K562 (cell line): Measurements from ENCODE around the gene TSPAN15. TPM values are rescaled to one million over a fixed set of nuclear protein-coding genes. Genes with fewer than 3 reads are reported as not detected.
A peak's percentile ranks its signal among the peaks of the same experiment; 100 is the strongest.

Experiments
- ATAC-seq: fragments of 200-7000 bp; cut with Tn5 transposase; 3 replicates; pipeline ENCODE4 v1.9.1; 2020; ENCODE audit warnings: moderate library complexity
- BruUV-seq: library from RNA; stranded (reverse); fragments of 400-500 nt; replicated peaks from 2 replicates; lab custom pipeline; 2021; lab: Mats Ljungman, UMichigan
- CTCF ChIA-PET: fragments of 300-600 bp; formaldehyde crosslinking; extraction: SDS; loops from one replicate; lab custom pipeline; 2021; ENCODE audit warnings: low intra/inter-chr PET ratio; lab: Yijun Ruan, JAX
- POLR2A ChIA-PET: fragments of 300-600, 350-650 bp; sonication (Branson Sonifier 250); formaldehyde crosslinking; extraction: SDS; loops from one replicate; lab custom pipeline; 2021; ENCODE audit warnings: antibody characterized with exemption, inconsistent platforms; lab: Yijun Ruan, JAX
- DNase-seq, 4 experiments: peaks; one replicate each; pipeline versions ENCODE4 v3.0.0 to v3.0.0-alpha.2; 2011 to 2018; ENCODE audit warnings: low spot score in 3 of 4, mixed read lengths in 3 of 4; ENCODE audit errors: extremely low read depth in 1 of 4
- FAIRE-seq: peaks from 2 replicates; lab custom pipeline; 2011; peaks lifted over from hg19 to GRCh38; lab: Jason Lieb, UNC
- H2AFZ ChIP-seq: 2 replicates; pipeline ENCODE4 v1.6.0; 2011; ENCODE audit warnings: low read depth, low read length, control low read depth, inconsistent platforms
- H3K27ac ChIP-seq: fragments of 200-600 bp; 3 replicates; pipeline ENCODE4 v1.8.0; 2011; ENCODE audit warnings: low read depth, mild to moderate bottlenecking, control low read depth, inconsistent platforms, low read length, moderate library complexity, mixed read lengths; ENCODE audit errors: extremely low read depth
- H3K27me3 ChIP-seq, 2 experiments: fragments of 300-600 bp in 1 of 2; 2 replicates in 1 of 2; 3 replicates in 1 of 2; pipeline versions ENCODE4 v1.6.0 to v1.8.0; 2011; ENCODE audit warnings: inconsistent platforms in 2 of 2, low read length in 2 of 2, mild to moderate bottlenecking in 1 of 2, mixed read lengths in 1 of 2, moderate library complexity in 1 of 2; ENCODE audit not compliant: control insufficient read depth in 2 of 2, insufficient read depth in 2 of 2
- H3K36me3 ChIP-seq: fragments of 300-600 bp; 3 replicates; pipeline ENCODE4 v1.8.0; 2011; ENCODE audit warnings: mild to moderate bottlenecking, low read length, inconsistent platforms; ENCODE audit not compliant: control insufficient read depth, insufficient read depth
- H3K4me1 ChIP-seq, 2 experiments: fragments of 200-600 bp in 1 of 2; replicated peaks in 1 of 2; 2 replicates in 1 of 2; 3 replicates in 1 of 2; pipeline versions ENCODE4 v1.5.1 to v1.8.0; 2011; ENCODE audit warnings: inconsistent platforms in 2 of 2, low read length in 2 of 2, mild to moderate bottlenecking in 1 of 2, mixed read lengths in 1 of 2, moderate library complexity in 1 of 2; ENCODE audit not compliant: control insufficient read depth in 2 of 2, insufficient read depth in 2 of 2
- H3K4me2 ChIP-seq: 2 replicates; pipeline ENCODE4 v1.6.1; 2011; ENCODE audit warnings: low read length, control low read depth, inconsistent platforms, mixed read lengths; ENCODE audit not compliant: insufficient read depth
- H3K4me3 ChIP-seq: fragments of 200-600 bp; sonication (generic), shearing (Covaris generic); 2 replicates; pipeline ENCODE4 v1.5.1; 2016; ENCODE audit warnings: control low read depth, inconsistent platforms
- H3K79me2 ChIP-seq: fragments of 200-600 bp; 3 replicates; pipeline ENCODE4 v1.8.0; 2011; ENCODE audit warnings: low read length, inconsistent platforms; ENCODE audit not compliant: control insufficient read depth, insufficient read depth
- H3K9ac ChIP-seq, 2 experiments: 2 replicates each; pipeline versions ENCODE4 v1.6.0 to v1.6.1; 2011; ENCODE audit warnings: low read depth in 2 of 2, low read length in 2 of 2, control low read depth in 1 of 2, inconsistent platforms in 1 of 2, mild to moderate bottlenecking in 1 of 2, mixed read lengths in 1 of 2; ENCODE audit not compliant: insufficient read depth in 1 of 2
- H3K9me1 ChIP-seq: one replicate; pipeline ENCODE4 v1.6.0; 2011; ENCODE audit warnings: inconsistent platforms, mild to moderate bottlenecking, low read length, moderate library complexity; ENCODE audit not compliant: control insufficient read depth, insufficient read depth
- H3K9me3 ChIP-seq: replicated peaks from 2 replicates; pipeline ENCODE4 v1.5.1; 2011; ENCODE audit warnings: low read depth, low read length, inconsistent platforms; ENCODE audit not compliant: control insufficient read depth, insufficient read depth
- H4K20me1 ChIP-seq: replicated peaks from 2 replicates; pipeline ENCODE4 v1.6.1; 2011; ENCODE audit warnings: low read length, inconsistent platforms, mixed read lengths; ENCODE audit not compliant: control insufficient read depth, insufficient read depth
- ASH1L ChIP-seq: fragments of 450-650 bp; IDR thresholded peaks from 2 replicates; pipeline ENCODE4 v1.6.1; 2018; ENCODE audit warnings: borderline replicate concordance, mild to moderate bottlenecking, low read depth; ENCODE audit not compliant: partially characterized antibody
- CEBPB ChIP-seq: fragments of 450-650 bp; IDR thresholded peaks from 2 replicates; pipeline ENCODE4 v1.6.1; 2016; ENCODE audit warnings: missing genetic modification characterization, missing compliant biosample characterization
- CHD7 ChIP-seq: fragments of 200-600 bp; sonication (generic); IDR thresholded peaks from one replicate; pipeline ENCODE4 v1.6.1; 2012; ENCODE audit warnings: mild to moderate bottlenecking, low read depth, low read length, inconsistent platforms
- GATAD2B ChIP-seq: fragments of 450-650 bp; IDR thresholded peaks from 2 replicates; pipeline ENCODE4 v1.6.1; 2017; ENCODE audit warnings: mild to moderate bottlenecking, borderline replicate concordance
- GTF2B ChIP-seq: IDR thresholded peaks from 2 replicates; pipeline ENCODE4 v1.6.1; 2011; ENCODE audit not compliant: insufficient read length; ENCODE audit errors: extremely low read depth
- HNRNPK ChIP-seq: fragments of 200-400 bp; formaldehyde crosslinking; IDR thresholded peaks from one replicate; pipeline ENCODE4 v1.6.1; 2018; ENCODE audit warnings: mild to moderate bottlenecking, low read depth, low read length; ENCODE audit not compliant: poor library complexity, severe bottlenecking
- MTF1 ChIP-seq: fragments of 250-450 bp; sonication (Bioruptor Pico); IDR thresholded peaks from 2 replicates; pipeline ENCODE4 v1.9.0; 2021; ENCODE audit warnings: moderate library complexity, mild to moderate bottlenecking, inconsistent platforms, borderline replicate concordance
- RNF2 ChIP-seq: sonication (generic); IDR thresholded peaks from 2 replicates; pipeline ENCODE4 v1.6.1; 2016
- ZEB2 ChIP-seq: fragments of 450-650 bp; IDR thresholded peaks from 2 replicates; pipeline ENCODE4 v1.6.1; 2016
- ZNF12 ChIP-seq: sonication (generic); formaldehyde crosslinking; IDR thresholded peaks from 2 replicates; pipeline ENCODE4 v1.4.0; 2020; ENCODE audit warnings: mild to moderate bottlenecking, missing genetic modification reagents
- WGBS: fragments of 100-300 bp; shearing (Covaris generic); methylation state at CpG from one replicate; pipeline ENCODE4 v1.1.6; 2016; ENCODE audit warnings: low coverage, mixed read lengths; ENCODE audit not compliant: insufficient coverage; ENCODE audit errors: missing lambda C conversion rate; 5-methylcytosine and 5-hydroxymethylcytosine counted together
- in situ Hi-C: fragments of 300-500 bp; cut with MboI; formaldehyde crosslinking; loops from 4 replicates; pipeline ENCODE4 v1.15.0; 2018; ENCODE audit warnings: inconsistent platforms, mixed read lengths
- intact Hi-C: fragments of 100-400 bp; cut with micrococcal nuclease; formaldehyde crosslinking; loops from 2 replicates; pipeline ENCODE4 v1.14.2; 2022
- polyA plus RNA-seq, 8 experiments: library from polyadenylated mRNA; depleted of rRNA in 4 of 8; stranded (reverse) in 5 of 8; unstranded in 3 of 8; fragments of >200 nt; fragmentation: Nextera tagmentation in 2 of 8; fragmentation: Illumina TruSeq in 1 of 8; extraction: Ambion mirVana in 2 of 8; extraction: Trizol in 1 of 8; gene quantifications; 2 replicates each; pipeline versions ENCODE4 v1.2.1 to v1.2.3, GENCODE V29; 2011 to 2014; ENCODE audit warnings: inconsistent platforms in 1 of 8, missing spikeins in 1 of 8
- total RNA-seq, 7 experiments: library from RNA; depleted of rRNA in 6 of 7; stranded (reverse); fragments of >200 nt in 6 of 7; fragmentation: Illumina TruSeq in 2 of 7; extraction: Trizol in 2 of 7; gene quantifications; 2 replicates each; pipeline versions ENCODE4 v1.2.1 to v1.2.3, GENCODE V29; 2011 to 2021; ENCODE audit warnings: low replicate concordance in 1 of 7

The TSPAN15 gene
- total and polyA plus RNA-seq, 9 of the 15 experiments (the other 6 are each of a cell fraction or from before 2014, with no cell fraction given) = 0.33 to 1.0 (median 0.45) TPM; not detected in 2

GRCh38 chr10:69464801-69465401, 13.6 kb downstream of the TSPAN15 start:
- peaks cover 6% of the 10 kb centered on the region in 2 experiments for H3K4me1 ChIP-seq
- in situ Hi-C loops = no loop called here
- no peaks in the 10 kb centered on the region for H3K79me2 ChIP-seq
- TF ChIP-seq RNF2 = no peak
- TF ChIP-seq GTF2B = no peak
- TF ChIP-seq CHD7 = no peak
- no peak for TF ChIP-seq ZNF12 (CRISPR knock-in tag)
- no peak for TF ChIP-seq ZEB2
- TF ChIP-seq MTF1 (CRISPR knock-in tag) = no peak
- TF ChIP-seq GATAD2B = no peak
- TF ChIP-seq ASH1L = no peak
- no peak for TF ChIP-seq HNRNPK
- no peak for TF ChIP-seq CEBPB (tag)

More at GRCh38 chr10:69464801-69465401, 13.6 kb downstream of the TSPAN15 start:
- Histone ChIP-seq H3K27me3 (peaks cover 0 to 17% of the 10 kb centered on the region in 2 experiments; a peak in 2 of 5 replicates), H3K4me2 (no peak overlapping the region), H3K9me1 (no peaks in the 10 kb centered on the region), H3K9me3 (no peaks in the 10 kb centered on the region), H2AFZ (no peak overlapping the region), H3K36me3 (no peaks in the 10 kb centered on the region), H4K20me1 (no peaks in the 10 kb centered on the region), H3K4me3 (no peak overlapping the region), H3K27ac (no peak overlapping the region), H3K9ac (no peak overlapping the region)
- ATAC-seq (peak; percentile 18; the same call in 2 of the 3 replicates), DNase-seq (no peak), FAIRE-seq (no peak)
- intact Hi-C loops = no loop called here
- ChIA-PET CTCF (no interaction called here), POLR2A (interaction anchor here (0.5 to 1.8 kb wide), 6 partner anchors 9 to 890 kb away, joined by 3 to 6 read pairs (median 4); no protein-coding TSS in a partner anchor)
- BruUV-seq = no TSS peak
- WGBS = 18% methylated on average over 2 of the region's 2 CpGs
